Neutrophil (primary cell): ENCODE results near the gene SLC35B1.

Experiments
- H3K27ac ChIP-seq: fragments of 200-600 bp; sonication (generic); 2 replicates; pipeline ENCODE4 v1.5.1; 2016; ENCODE audit warnings: mild to moderate bottlenecking, moderate library complexity
- H3K27me3 ChIP-seq: fragments of 200-600 bp; sonication (generic); 2 replicates; pipeline ENCODE4 v1.6.0; 2016; ENCODE audit warnings: mild to moderate bottlenecking
- H3K36me3 ChIP-seq: fragments of 200-600 bp; sonication (generic); 2 replicates; pipeline ENCODE4 v1.5.1; 2017
- H3K4me1 ChIP-seq, 2 experiments: fragments of 200-600 bp in 1 of 2; sonication (generic) in 1 of 2; 1 replicate in 1 of 2; 2 replicates in 1 of 2; pipeline versions ENCODE4 v1.5.1 to v1.6.1; 2013 to 2016; ENCODE audit warnings: low read depth in 1 of 2, low read length in 1 of 2, mild to moderate bottlenecking in 1 of 2, moderate library complexity in 1 of 2; ENCODE audit not compliant: control insufficient read depth in 1 of 2, insufficient read depth in 1 of 2
- H3K4me3 ChIP-seq, 2 experiments: fragments of 200-600 bp in 1 of 2; sonication (generic) in 1 of 2; 1 replicate in 1 of 2; 2 replicates in 1 of 2; pipeline ENCODE4 v1.5.1; 2013 to 2016; ENCODE audit warnings: low read depth in 1 of 2, low read length in 1 of 2, mild to moderate bottlenecking in 1 of 2, moderate library complexity in 1 of 2
- H3K9me3 ChIP-seq: fragments of 200-600 bp; sonication (generic); 2 replicates; pipeline ENCODE4 v1.5.1; 2016
- TF ChIP-seq, protein P1 (sequence below): fragments of 200-600 bp; sonication (generic); IDR thresholded peaks from 2 replicates; pipeline ENCODE4 v1.5.1; 2016; ENCODE audit warnings: antibody characterized with exemption

Gene SLC35B1

GRCh38 chr17:49707608-49708514 lies at the start of gene SLC35B1:
SLC35B1 (minus strand) TSS chr17:49707964; CDS start chr17:49707833, 131 bp downstream.
- Histone ChIP-seq H3K4me1 (peaks cover 19 to 21% of the 10 kb centered on the region in 2 experiments), H3K4me3 (peak within 1 kb of the TSS; percentile 84 to 90), H3K36me3 (peaks cover 52% of the 10 kb centered on the region), H3K9me3 (no peaks in the 10 kb centered on the region), H3K27ac (peak within 1 kb of the TSS; percentile 91), H3K27me3 (no peaks in the 10 kb centered on the region)
- TF ChIP-seq, protein P1, sequence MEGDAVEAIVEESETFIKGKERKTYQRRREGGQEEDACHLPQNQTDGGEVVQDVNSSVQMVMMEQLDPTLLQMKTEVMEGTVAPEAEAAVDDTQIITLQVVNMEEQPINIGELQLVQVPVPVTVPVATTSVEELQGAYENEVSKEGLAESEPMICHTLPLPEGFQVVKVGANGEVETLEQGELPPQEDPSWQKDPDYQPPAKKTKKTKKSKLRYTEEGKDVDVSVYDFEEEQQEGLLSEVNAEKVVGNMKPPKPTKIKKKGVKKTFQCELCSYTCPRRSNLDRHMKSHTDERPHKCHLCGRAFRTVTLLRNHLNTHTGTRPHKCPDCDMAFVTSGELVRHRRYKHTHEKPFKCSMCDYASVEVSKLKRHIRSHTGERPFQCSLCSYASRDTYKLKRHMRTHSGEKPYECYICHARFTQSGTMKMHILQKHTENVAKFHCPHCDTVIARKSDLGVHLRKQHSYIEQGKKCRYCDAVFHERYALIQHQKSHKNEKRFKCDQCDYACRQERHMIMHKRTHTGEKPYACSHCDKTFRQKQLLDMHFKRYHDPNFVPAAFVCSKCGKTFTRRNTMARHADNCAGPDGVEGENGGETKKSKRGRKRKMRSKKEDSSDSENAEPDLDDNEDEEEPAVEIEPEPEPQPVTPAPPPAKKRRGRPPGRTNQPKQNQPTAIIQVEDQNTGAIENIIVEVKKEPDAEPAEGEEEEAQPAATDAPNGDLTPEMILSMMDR: peak; percentile 81

DNA sequence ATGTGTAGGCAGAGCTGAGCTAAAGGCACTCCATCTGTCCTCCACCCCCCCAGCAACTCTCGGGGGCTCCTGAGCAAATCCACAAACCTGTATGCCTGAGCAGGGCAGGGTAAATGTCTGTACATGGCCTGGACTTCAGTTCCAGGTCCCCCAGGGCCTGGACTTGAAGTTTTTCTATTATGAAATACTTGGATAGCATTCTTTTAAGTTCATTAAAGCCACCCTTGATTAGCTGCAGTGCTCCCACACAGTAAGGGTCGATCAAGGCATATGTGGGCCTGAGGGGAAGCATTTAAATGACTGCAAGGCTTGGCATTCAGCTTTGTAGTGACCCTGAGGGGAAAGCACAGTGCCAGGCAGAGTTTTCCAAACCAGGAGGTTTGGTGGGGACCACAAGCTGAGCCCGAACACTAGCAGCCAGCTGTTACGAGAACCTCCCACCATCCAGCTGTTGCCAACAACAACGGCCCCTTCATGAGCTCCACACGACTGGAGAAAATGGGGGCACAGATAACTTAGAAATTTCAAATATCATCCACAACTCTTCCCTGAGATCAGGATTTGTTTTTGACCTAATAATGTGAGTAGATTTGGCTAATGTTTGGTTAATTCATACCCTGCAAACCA lies 49.5 kb upstream of the SLC35B1 start:
- H3K4me1 ChIP-seq: peaks cover 4 to 13% of the 10 kb centered on the region in 2 experiments
- peaks cover 13% of the 10 kb centered on the region for H3K36me3 ChIP-seq
- H3K27ac ChIP-seq: no peak overlapping the region
- no peak overlapping the region for H3K4me3 ChIP-seq
- no peaks in the 10 kb centered on the region for H3K27me3 ChIP-seq
- no peaks in the 10 kb centered on the region for H3K9me3 ChIP-seq
- TF ChIP-seq, protein P1: no peak

DNA sequence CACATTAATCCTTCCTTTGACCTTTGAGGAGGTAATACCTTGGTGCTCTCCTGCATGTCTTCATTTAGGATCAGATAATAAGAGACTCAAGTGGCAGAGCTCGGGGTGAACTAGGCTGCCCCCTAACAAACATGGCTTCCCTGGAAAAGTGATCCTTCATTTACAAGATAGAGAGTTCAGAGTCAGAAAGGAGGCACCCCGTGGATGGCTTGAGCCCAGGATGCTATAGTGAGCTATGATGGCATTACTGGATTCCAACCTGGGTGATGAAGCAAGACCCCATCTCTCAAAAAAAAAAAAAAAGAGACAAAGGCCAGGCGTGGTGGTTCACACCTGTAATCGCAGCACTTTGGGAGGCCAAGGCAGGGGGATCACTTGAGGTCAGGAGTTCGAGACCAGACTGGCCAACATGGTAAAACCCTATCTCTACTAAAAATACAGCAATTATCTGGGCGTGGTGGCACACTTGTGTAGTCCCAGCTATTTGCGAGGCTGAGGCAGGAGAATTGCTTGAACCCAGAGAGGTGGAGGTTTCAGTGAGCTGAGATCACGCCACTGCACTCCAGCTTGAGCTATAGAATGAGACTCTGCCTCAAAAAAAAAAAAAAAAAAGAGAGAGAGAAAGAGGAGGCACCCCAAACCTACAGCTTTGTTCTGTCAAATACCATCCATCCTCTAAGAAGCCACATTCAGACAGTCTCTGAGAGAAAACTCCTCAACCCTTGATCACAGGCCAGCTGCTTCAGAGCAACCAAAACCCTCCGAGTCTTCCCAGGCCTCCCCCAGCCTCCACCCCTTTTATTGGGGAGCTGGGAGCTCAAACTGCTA lies 48.8 kb upstream of the SLC35B1 start:
- H3K27me3 ChIP-seq: no peaks in the 10 kb centered on the region
- TF ChIP-seq, protein P1: no peak
- peaks cover 0 to 5% of the 10 kb centered on the region in 2 experiments for H3K4me1 ChIP-seq
- no peak overlapping the region for H3K27ac ChIP-seq
- peaks cover 13% of the 10 kb centered on the region for H3K36me3 ChIP-seq
- H3K9me3 ChIP-seq: no peaks in the 10 kb centered on the region
- H3K4me3 ChIP-seq: no peak overlapping the region

DNA sequence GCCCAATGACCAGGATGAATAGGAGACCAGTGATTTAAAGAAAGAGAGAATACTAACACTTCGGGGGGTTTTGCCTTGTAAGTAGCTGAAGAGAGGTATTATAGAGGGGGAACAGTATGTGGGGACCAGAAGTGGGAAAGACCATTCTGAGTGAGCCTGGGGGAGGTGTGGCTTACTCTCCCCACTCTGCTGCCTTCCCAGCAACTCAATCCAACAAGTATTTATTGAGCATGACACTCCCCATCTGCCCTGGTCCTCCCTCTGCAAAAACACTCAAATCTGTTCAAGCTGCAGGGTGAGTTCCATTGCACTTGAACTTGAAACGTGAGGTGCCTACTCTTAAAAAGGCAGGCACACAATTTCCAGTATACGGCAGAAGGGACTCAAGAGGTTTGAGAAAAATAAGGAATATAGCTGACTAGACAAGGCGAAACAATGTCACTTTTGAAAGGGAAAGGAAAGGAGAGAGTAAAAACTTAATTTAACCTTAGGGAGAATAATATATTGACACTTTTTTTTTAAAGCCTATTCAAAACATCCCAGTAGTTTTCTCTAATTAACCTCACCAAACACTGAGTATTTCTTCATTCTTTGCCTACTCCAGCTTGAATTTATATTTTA lies 48.0 kb upstream of the SLC35B1 start:
- TF ChIP-seq, protein P1: no peak
- Histone ChIP-seq H3K36me3 (peaks cover 13% of the 10 kb centered on the region), H3K27ac (no peak overlapping the region), H3K4me1 (no peaks in the 10 kb centered on the region), H3K4me3 (no peak overlapping the region), H3K27me3 (no peaks in the 10 kb centered on the region), H3K9me3 (no peaks in the 10 kb centered on the region)

DNA sequence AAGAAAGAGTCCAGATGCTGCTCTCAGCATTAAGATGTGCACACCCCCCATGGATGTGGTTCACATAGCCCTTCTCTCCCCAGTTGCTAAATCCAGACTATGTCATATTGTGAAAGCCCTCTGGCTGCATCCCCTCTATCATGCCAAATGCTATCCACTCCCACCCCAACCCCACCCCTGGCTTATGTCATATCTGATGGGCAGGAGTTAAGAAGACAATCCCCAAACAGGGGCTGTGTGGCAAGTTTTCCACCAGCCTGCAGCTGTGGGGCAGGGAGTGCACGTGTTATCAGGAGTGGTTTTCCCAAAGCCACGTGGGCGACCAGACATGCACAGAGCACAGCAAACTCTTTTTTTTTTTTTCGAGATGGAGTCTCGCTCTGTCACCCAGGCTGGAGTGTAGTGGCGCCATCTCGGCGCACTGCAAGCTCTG lies 46.2 kb upstream of the SLC35B1 start:
- Histone ChIP-seq H3K9me3 (no peaks in the 10 kb centered on the region), H3K36me3 (peaks cover 13% of the 10 kb centered on the region), H3K4me1 (peaks cover under 1 to 2% of the 10 kb centered on the region in 2 experiments), H3K4me3 (no peak overlapping the region), H3K27ac (no peak overlapping the region), H3K27me3 (no peaks in the 10 kb centered on the region)
- TF ChIP-seq, protein P1: no peak
